Airway epithelial cell (primary cell): ENCODE measurements around the gene VEZT. TPM values are rescaled to one million over a fixed set of nuclear protein-coding genes. Genes with fewer than 3 reads are reported as not detected.

Source experiments
- total RNA-seq: library from RNA; depleted of rRNA; stranded (reverse); fragments of >200 nt; gene quantifications from 2 replicates; pipeline ENCODE4 v1.2.3, GENCODE V29; 2015

Gene VEZT
- total RNA-seq: 43.2 and 50.2 TPM in 2 replicates

GRCh38 chr12:95217377-95218149 lies at the start of gene VEZT, which contains the start of gene FGD6:
Gene VEZT (plus strand): TSS chr12:95217807. CDS start chr12:95217851, 44 bp downstream.
Gene FGD6 (minus strand): TSS chr12:95217467. CDS start chr12:95217240, 227 bp downstream.

Other genes starting within 250 kb of the VEZT start
- 145 and 236 TPM in 2 replicates for gene NDUFA12, start 214.1 kb upstream of the VEZT start, total RNA-seq
- gene NR2C1, start 144.2 kb upstream of the VEZT start, total RNA-seq: 16.1 and 21.2 TPM in 2 replicates
- gene FGD6, start 340 bp upstream of the VEZT start, total RNA-seq: 9.2 and 13.2 TPM in 2 replicates